ENCODE results near the gene TNIP2.
A peak's percentile ranks its signal among the peaks of the same experiment; 100 is the strongest.
"Not testable (repeated sequence)": the region's sequence is repeated elsewhere in the genome, so short reads cannot be mapped to it uniquely, and the experiment has no call there.

TNIP2 gene

DNA sequence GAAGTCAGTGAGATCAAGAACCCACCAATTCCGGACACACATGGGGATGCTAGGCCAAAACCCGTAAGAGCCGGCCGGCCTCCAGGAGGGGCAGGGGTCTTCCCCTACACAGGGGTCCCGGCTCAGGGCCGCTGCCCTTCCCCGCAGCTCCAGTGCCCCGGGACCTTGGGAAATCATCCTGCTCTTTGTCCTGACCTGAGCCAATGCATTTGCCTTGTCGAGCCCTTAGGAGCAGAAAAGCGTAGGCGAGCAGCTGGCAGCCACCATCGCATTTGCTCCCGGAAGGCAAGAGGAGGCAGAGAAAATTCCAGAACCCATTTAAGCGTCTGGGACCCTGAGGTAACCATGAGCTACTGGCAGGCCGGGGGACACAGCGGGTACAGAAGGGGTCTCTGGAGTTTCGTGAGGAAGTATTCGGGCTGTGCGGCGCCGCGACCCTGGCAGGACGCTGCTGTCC lies 7.4 kb upstream of the TNIP2 start:
- no peak for ATAC-seq
- Mint-ChIP-seq H3K36me3 (no peaks in the 10 kb centered on the region), H3K27ac (no peak overlapping the region), H3K4me3 (peak overlapping the region; percentile 64), H3K4me1 (peaks cover 28% of the 10 kb centered on the region), H3K9me3 (no peaks in the 10 kb centered on the region)
- DNase-seq (ENCODE audit: low spot score in 2 of 2): no peak

DNA sequence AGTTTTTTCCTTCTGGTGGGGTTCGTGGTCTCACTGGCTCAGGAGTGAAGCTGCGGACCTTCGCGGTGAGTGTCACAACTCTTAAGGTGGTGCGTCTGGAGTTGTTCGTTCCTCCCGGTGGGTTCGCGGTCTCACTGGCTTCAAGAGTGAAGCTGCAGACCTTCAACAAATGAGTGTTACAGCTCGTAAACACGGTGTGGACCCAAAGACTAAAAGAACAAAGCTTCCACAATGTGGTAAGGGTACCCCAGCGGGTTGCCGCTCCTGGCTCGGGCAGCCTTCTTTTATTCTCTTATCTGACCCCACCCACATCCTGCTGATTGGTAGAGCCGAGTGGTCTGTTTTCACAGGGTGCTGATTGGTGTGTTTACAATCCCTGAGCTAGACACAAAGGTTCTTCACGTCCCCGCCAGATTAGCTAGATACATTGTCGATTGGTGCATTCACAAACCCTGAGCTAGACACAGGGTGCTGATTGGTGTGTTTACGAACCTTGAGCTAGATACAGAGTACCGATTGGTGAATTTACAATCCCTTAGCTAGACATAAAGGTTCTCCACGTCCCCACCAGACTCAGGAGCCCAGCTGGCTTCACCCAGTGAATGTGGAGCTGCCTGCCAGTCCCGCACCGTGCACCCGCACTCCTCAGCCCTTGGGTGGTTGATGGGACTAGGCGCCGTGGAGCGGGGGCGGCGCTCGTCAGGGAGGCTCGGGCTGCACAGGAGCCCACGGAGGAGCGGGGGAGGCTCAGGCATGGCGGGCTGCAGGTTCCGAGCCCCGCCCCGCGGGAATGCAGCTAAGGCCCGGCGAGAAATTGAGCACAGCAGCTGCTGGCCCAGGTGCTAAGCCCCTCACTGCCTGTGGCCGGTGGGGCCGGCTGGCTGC lies 6.6 kb upstream of the TNIP2 start:
- not testable (repeated sequence) for DNase-seq (ENCODE audit: low spot score in 2 of 2); ATAC-seq; H3K36me3 Mint-ChIP-seq; H3K9me3 Mint-ChIP-seq
- Mint-ChIP-seq H3K4me1 (peaks cover 28% of the 10 kb centered on the region), H3K4me3 (peak overlapping the region; percentile 64), H3K27ac (peak overlapping the region; percentile 80)

DNA sequence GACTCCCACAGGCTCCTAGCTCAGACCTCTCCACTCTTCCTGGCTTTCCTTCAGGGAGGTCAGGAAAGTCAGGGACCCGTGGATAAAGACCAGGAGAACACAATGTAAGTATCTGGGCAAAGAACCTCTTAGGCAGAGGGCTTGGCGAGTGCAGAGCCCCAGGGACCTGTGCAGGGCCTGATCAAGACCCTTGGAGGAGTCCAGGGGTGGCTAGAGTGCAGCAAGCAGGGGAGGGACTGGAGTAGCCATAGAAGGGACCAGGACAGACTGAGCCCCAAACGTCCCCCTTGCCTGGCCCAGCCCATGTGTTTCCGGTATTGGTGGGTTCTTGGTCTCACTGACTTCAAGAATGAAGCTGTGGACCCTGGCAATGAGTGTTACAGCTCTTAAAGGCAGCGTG lies 5.9 kb upstream of the TNIP2 start:
- H3K27ac Mint-ChIP-seq: peak overlapping the region; percentile 80
- no peaks in the 10 kb centered on the region for H3K9me3 Mint-ChIP-seq
- peaks cover 28% of the 10 kb centered on the region for H3K4me1 Mint-ChIP-seq
- no peak for ATAC-seq
- H3K4me3 Mint-ChIP-seq: no peak overlapping the region
- H3K36me3 Mint-ChIP-seq: no peaks in the 10 kb centered on the region
- DNase-seq (ENCODE audit: low spot score in 2 of 2): no peak

DNA sequence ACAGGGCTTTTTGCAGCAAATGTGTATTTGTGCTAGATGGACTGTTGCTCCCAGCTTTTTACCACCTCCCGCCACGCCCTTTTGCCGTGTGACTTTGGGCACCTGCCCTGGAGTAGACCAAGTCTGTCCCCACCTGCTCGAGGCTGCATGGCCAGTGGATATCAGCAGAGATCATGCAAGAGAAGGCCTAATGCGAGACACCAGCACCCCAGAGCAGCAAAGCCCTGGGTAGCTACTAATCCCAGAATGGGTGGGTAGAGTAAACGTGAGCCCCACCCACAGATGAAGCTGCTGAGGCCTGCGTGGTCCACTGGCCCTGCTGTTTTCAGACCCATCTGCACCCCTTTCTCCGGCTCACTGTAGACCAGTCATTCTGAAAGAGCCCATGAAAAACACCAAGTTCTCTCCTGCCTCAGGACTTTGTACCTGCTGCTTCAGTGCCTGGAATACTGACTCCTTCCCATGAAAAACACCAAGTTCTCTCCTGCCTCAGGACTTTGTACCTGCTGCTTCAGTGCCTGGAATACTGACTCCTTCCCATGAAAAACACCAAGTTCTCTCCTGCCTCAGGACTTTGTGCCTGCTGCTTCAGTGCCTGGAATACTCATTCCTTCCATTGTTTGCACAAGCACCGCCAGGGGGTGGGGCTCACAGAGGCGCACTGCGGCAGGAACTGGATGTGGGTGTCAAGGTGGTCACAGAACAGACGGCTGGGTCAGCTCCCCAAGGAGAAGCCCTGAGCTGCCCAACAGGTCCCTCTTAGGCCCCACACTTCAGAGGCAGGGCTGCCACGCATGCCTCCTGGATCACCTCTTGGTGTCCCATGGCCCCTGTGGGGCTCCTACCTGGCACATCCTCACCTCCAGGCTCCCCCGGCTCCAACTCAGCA lies 5.1 kb upstream of the TNIP2 start:
- H3K4me1 Mint-ChIP-seq: peaks cover 29% of the 10 kb centered on the region
- DNase-seq (ENCODE audit: low spot score in 2 of 2) (no peak), ATAC-seq (peak; percentile 25)
- peaks cover 5% of the 10 kb centered on the region for H3K36me3 Mint-ChIP-seq
- H3K9me3 Mint-ChIP-seq: no peaks in the 10 kb centered on the region
- no peak overlapping the region for H3K4me3 Mint-ChIP-seq
- peak overlapping the region; percentile 80 for H3K27ac Mint-ChIP-seq

DNA sequence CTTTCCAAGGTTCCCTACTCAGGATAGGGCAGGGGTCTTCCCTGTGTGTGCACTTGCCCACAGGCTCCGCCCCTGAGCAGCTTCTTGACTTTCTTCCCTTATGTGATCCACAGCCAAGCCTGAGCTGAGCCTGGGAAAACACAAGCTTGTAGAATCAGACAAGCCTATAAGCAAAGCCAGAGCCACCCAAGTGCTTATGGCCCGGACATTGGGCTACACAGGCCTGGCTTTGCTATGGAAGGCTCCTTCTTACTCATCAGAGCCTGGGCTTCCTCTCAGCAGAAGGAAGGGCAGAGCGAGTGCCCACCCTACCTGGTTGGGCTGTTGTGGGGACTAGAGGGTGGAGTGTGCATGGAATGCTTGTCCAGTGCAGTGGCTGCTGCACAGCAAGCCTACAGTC lies 1.3 kb upstream of the TNIP2 start:
- Mint-ChIP-seq H3K4me1 (peaks cover 48% of the 10 kb centered on the region), H3K4me3 (peak overlapping the region; percentile 88), H3K36me3 (peaks cover 36% of the 10 kb centered on the region), H3K27ac (no peak overlapping the region), H3K9me3 (no peaks in the 10 kb centered on the region)
- DNase-seq (ENCODE audit: low spot score in 2 of 2) (no peak), ATAC-seq (no peak)

DNA sequence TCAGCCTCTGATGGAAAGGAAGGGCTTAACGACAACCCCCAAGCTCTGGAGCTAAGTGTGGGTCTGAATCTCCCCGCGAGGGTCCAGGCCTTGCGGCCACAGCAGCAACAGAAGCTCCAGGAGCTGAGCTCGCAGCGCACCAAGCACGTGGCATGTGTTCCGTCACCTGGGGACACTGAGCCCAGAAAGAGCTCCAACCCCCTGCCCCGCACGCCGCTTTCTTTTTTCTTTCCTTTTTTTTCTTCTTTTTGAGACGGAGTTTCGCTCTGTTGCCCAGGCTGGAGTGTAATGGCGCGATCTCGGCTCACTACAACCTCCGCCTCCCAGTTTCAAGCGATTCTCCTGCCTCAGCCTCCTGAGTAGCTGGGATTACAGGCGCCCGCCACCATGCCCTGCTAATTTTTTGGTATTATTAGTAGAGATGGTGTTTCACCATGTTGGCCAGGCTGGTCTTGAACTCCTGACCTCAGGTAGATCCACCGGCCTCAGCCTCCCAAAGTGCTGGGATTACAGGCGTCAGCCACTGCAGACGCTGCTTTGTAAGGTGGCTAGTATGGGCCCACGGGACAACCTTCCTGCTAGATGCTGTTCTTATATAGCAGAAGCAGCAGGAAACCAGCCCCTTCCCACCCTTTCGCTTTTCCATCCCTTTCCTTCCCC lies 685 bp upstream of the TNIP2 start:
- DNase-seq (ENCODE audit: low spot score in 2 of 2): no peak
- peak overlapping the region; percentile 88 for H3K4me3 Mint-ChIP-seq
- H3K36me3 Mint-ChIP-seq: peaks cover 42% of the 10 kb centered on the region
- no peaks in the 10 kb centered on the region for H3K9me3 Mint-ChIP-seq
- peaks cover 50% of the 10 kb centered on the region for H3K4me1 Mint-ChIP-seq
- H3K27ac Mint-ChIP-seq: no peak overlapping the region
- no peak for ATAC-seq

DNA sequence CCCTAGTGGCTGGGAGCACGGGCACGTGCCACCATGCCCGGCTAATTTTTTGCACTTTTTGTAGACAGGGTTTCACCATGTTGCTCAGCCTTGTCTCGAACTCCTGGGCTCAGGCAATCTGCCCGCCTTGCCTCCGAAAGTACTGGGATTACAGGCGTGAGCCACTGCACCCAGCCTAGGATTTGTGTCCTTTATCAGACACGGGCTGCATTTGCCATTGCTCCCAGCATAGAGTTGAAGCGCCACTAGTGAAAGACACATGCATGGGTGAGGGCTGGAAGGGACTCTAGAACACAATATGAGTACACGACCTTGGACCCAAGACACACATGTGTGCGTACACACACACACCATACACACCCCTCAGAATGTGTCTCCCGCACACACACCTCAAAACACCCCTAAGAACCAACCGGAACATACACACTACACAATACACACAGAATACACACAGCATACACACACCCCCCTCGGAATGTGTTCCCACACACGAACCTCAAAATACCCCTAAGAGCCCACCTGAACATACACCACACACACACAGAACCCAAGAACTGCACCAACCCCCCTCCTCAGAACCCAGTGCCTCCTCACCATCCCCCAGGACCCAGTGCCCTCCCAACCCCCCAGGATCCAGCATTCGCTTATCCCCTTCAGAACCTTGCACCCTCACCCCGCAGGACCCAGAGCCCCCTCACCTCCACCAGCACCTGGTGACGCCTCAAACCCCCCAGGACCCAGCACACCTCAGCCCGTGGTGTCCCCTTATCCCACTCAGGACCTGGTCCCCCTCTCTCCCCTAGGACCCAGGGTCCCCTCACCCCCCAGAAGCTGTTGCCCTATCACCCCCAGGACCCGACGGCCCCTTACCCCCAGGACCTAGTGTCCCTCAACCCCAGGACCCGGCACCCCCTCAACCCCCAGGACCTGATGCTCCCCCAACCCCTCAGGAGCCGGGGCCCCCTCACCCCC lies 1.0 kb downstream of the TNIP2 start:
- peak overlapping the region; percentile 88 for H3K4me3 Mint-ChIP-seq
- no peaks in the 10 kb centered on the region for H3K9me3 Mint-ChIP-seq
- peaks cover 50% of the 10 kb centered on the region for H3K4me1 Mint-ChIP-seq
- ATAC-seq: no peak
- peaks cover 56% of the 10 kb centered on the region for H3K36me3 Mint-ChIP-seq
- no peak for DNase-seq (ENCODE audit: low spot score in 2 of 2)
- H3K27ac Mint-ChIP-seq: peak overlapping the region; percentile 91

DNA sequence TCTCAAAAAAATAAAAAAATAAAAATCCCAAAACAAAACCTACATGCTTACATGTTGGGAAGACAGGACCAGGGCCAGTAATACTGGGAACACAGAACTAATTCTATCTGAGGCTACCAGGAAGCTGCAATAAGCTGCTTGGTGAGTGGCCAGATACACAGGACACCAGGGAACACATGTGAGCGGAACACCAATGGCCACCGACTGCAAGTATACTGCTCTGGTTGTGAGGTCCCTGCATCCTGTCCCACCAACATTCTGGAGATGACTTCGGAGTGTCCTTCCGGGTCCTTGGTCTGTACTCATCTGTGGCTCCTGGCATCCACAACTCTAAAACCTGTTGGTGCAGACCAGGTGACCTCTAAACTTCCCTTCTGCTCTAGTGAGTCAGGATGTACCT lies 2.7 kb downstream of the TNIP2 start:
- H3K4me3 Mint-ChIP-seq: peak overlapping the region; percentile 88
- ATAC-seq (no peak), DNase-seq (ENCODE audit: low spot score in 2 of 2) (no peak)
- no peak overlapping the region for H3K27ac Mint-ChIP-seq
- H3K36me3 Mint-ChIP-seq: peaks cover 72% of the 10 kb centered on the region
- H3K4me1 Mint-ChIP-seq: peaks cover 56% of the 10 kb centered on the region
- H3K9me3 Mint-ChIP-seq: no peaks in the 10 kb centered on the region

DNA sequence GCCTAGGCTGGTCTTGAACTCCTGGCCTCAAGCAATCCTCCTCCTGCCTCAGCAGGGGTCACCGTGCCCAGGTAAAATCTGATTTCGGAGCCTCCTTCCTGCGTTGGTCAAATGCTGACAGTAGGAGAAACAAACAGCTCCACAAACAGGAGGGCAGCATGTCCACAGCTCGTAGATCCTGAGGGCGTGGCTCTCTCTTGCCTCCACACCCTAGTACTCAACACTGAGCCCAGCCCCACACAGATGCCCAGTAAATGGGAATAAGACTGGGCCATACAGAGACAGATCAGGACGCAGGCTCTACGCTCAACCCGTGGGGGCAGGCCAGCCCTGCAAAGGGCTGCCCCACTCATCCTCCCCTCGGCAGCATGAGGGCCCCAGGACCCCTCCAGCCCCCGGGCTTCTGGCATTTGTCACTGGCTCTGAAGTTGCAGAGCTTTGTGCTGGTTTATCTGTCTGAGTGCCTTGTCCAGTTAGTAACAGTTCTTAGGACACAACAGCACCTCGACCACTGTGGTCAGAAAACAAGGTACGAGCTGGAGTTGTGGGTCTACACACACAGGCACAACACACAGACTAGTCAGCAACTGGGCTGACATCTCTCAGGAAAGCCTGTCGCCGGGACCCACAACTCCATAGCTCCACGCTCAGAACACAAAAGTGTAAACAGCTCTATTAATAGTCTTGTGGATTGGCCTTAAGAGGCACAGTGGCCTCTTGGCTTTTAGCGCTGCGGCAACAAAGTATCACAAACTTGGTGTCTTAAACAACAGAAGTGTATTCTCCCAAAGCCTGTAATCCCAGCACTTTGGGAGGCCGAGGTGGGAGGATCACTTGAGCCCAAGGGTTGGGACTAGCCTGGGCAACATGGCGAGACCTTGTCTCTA lies 5.2 kb downstream of the TNIP2 start:
- no peaks in the 10 kb centered on the region for H3K9me3 Mint-ChIP-seq
- DNase-seq (ENCODE audit: low spot score in 2 of 2): no peak
- H3K4me3 Mint-ChIP-seq: no peak overlapping the region
- peaks cover 91% of the 10 kb centered on the region for H3K36me3 Mint-ChIP-seq
- peak overlapping the region; percentile 65 for H3K27ac Mint-ChIP-seq
- H3K4me1 Mint-ChIP-seq: peaks cover 72% of the 10 kb centered on the region
- no peak for ATAC-seq

DNA sequence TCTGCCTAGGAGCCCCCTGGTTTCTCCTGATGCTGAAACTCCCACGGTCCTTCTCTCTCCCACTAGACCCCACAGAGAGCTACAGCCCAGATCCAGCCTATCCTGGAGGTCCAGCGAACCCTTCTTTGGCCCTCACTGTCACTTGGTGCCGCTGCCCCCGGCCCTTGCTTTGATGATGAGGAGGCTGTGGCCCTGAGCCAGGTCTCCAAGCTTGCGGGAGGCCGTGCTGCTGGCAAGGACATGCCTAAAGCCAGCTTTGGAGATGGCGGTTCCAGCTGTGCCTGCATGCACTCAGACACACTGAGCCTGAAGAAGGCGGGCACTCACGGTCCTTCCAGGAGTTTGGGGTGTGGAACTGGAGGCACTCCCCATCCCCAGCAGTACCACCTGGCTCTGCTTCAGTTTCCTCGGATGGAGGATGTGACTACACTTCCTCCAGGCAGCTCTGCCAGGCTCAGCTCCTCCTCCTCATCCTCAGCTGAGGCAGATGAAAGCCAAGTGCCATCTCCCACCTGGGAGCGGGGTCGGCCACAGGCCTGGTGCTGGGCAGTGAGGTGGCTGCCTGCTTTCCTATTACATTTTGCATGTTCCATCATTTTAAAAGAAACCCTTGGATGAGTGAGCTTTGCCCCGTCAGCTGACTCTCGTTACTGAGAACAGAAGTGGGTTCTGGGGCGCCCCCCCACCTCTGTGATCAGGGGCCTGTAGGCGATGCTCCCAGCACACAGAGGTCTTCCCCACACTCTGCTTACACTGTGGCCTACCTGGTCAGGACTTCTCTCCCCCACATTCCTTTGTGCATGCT lies 9.0 kb downstream of the TNIP2 start:
- H3K4me1 Mint-ChIP-seq: peaks cover 70% of the 10 kb centered on the region
- peak overlapping the region; percentile 96 for H3K27ac Mint-ChIP-seq
- DNase-seq (ENCODE audit: low spot score in 2 of 2) (no peak), ATAC-seq (no peak)
- no peaks in the 10 kb centered on the region for H3K9me3 Mint-ChIP-seq
- H3K4me3 Mint-ChIP-seq: peak overlapping the region; percentile 69
- H3K36me3 Mint-ChIP-seq: peaks cover 96% of the 10 kb centered on the region

DNA sequence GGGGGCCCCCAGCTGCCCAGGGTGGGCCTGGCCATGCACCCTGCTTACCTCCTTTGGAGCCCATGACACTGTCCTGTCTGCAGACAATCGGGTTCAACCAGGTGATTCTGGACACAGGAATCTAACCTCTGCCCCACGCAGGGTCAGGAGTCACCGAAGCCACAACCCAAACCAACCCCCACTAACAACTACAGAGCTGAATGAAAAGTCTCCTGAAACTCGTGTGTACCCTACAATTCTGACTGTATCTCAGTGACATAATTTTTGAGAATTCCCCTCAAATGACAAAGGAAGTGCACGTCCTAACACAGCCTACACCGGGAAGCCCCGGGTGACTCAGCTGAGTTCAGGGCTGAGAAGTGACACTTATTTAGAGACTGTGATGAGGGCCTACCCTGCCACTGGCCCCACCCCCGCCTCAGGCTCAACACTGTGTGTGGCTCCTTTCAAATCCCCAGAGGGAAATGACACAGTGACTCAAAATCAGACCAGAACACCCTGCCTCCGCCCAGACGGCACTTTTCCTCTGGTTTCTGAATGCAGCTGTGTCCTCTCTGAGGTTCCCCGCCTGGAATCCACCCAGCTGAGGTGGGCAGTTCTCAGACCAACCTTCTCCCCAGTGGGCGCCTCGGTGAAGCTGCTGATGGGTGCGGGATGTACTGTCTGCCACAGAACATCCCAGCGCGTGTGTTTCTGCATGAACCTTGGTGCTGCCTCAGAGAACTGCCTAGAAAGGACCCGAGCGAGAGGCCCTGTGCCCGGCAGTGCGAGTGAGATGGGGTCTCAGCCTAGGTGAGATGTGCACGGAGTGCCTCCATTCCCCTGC lies 9.9 kb downstream of the TNIP2 start:
- Mint-ChIP-seq H3K4me3 (peak overlapping the region; percentile 69), H3K9me3 (no peaks in the 10 kb centered on the region), H3K27ac (peak overlapping the region; percentile 96), H3K36me3 (peaks cover 99% of the 10 kb centered on the region), H3K4me1 (peaks cover 62% of the 10 kb centered on the region)
- DNase-seq (ENCODE audit: low spot score in 2 of 2) (peak; percentile 77 to 97), ATAC-seq (peak; percentile 98)

DNA sequence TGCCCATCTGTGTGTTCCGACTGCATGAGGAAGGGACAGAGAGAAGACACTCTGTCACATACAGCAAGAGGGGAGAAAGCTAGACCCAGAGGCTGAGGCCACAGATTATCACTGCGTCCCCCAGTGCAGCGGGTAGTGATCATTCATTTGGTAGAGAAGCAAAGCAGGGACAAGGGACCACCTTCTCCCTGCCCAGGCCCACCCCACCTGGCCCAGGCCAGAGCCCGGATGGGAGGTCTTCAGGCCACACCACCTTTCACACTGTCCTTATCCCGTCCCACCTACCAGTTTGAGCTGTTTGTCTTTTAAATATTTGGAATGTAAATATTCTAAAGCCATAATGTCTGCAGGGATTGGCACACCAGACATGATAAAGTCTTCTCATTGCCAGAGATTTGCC lies 10.6 kb downstream of the TNIP2 start:
- H3K36me3 Mint-ChIP-seq: peaks cover 99% of the 10 kb centered on the region
- DNase-seq (ENCODE audit: low spot score in 2 of 2) (no peak), ATAC-seq (no peak)
- peaks cover 59% of the 10 kb centered on the region for H3K4me1 Mint-ChIP-seq
- H3K4me3 Mint-ChIP-seq: peak overlapping the region; percentile 69
- H3K27ac Mint-ChIP-seq: peak overlapping the region; percentile 96
- no peaks in the 10 kb centered on the region for H3K9me3 Mint-ChIP-seq
